Uterus (tissue), 4 donors: ENCODE measurements around the gene MZT2B. TPM values are rescaled to one million over a fixed set of nuclear protein-coding genes. Genes with fewer than 3 reads are reported as not detected.
"Not testable (repeated sequence)": the region's sequence is repeated elsewhere in the genome, so short reads cannot be mapped to it uniquely, and the experiment has no call there.

ENCODE experiments used
- DNase-seq, 2 donors: peaks; one replicate each; pipeline ENCODE4 v3.0.0-alpha.2; 2019 to 2020
- H3K27ac ChIP-seq, 2 donors: fragments of 200-600 bp; sonication (generic); 1 replicate in 1 of 2; 2 replicates in 1 of 2; pipeline ENCODE4 v1.5.1; 2016 to 2018
- H3K27me3 ChIP-seq, 2 donors: fragments of 200-600 bp; sonication (generic); one replicate each; pipeline ENCODE4 v1.5.1; 2018 to 2019; ENCODE audit warnings: control low read depth in 1 of 2
- H3K36me3 ChIP-seq, 2 donors: fragments of 200-600 bp; sonication (generic); one replicate each; pipeline ENCODE4 v1.5.1; 2019; ENCODE audit warnings: control low read depth in 1 of 2
- H3K4me1 ChIP-seq, 2 donors: fragments of 200-600 bp; sonication (generic); one replicate each; pipeline ENCODE4 v1.5.1; 2018 to 2019; ENCODE audit warnings: control low read depth in 1 of 2
- H3K4me3 ChIP-seq, 2 donors: fragments of 200-600 bp; sonication (generic); 1 replicate in 1 of 2; 2 replicates in 1 of 2; pipeline ENCODE4 v1.5.1; 2018 to 2019; ENCODE audit warnings: mild to moderate bottlenecking in 1 of 2
- H3K9me3 ChIP-seq, 2 donors: fragments of 200-600 bp; sonication (generic); one replicate each; pipeline ENCODE4 v1.5.1; 2019; ENCODE audit warnings: control low read depth in 1 of 2
- POLR2A ChIP-seq, 2 donors: fragments of 450-650 bp; IDR thresholded peaks; one replicate each; pipeline ENCODE4 v1.6.1; 2016; ENCODE audit warnings: antibody characterized with exemption in 2 of 2, mild to moderate bottlenecking in 1 of 2, moderate library complexity in 1 of 2
- intact Hi-C: fragments of 100-400 bp; cut with DNase I; formaldehyde crosslinking; loops from one replicate; pipeline ENCODE4 v1.15.1; 2023; ENCODE audit warnings: low total_unique reads
- total RNA-seq, 4 donors: library from RNA; depleted of rRNA in 3 of 4; stranded (reverse); fragments of >200 nt in 3 of 4; gene quantifications; one replicate each; pipeline versions ENCODE4 v1.1.0 to v1.2.4, GENCODE V29; 2014 to 2023
- TF ChIP-seq, protein P1 (sequence below), 4 experiments: fragments of 200-600 bp in 2 of 4; fragments of 450-650 bp in 2 of 4; sonication (generic) in 2 of 4; IDR thresholded peaks; one replicate each; pipeline ENCODE4 v1.5.1; 2016 to 2019; ENCODE audit warnings: antibody characterized with exemption in 4 of 4, mild to moderate bottlenecking in 2 of 4, moderate library complexity in 1 of 4
- donor health status: DM: yes; HTN: yes; CAD: no.

The MZT2B gene
- total RNA-seq, 4 donors from 2014 or later = 67.3 to 790 (median 231) TPM

DNA sequence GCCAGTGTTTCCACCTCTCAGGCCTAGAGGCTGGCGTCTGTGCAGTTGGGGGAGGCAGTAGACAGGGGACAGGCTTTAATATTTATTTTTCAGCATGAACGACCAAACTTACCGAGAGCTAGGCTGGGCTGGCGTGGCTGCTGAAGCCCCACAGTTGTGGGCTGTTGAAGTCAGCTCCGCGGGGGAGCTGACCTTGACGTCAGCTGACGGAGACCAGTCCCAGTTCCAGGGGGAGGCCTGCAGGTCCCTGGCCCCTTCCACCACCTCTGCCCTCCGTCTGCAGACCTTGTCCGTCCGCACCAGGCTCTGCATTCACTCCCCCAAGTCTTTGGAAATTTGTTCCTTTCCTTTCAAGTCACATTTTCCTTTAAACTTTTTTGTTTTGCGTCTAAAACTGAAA, 49.6 kb downstream of the MZT2B start:
- intact Hi-C loops = no loop called here
- peak in 1 of 2 donors; percentile 40 for DNase-seq
- TF ChIP-seq POLR2A (IDR thresholded peaks at IDR 0.05) = no peak
- TF ChIP-seq, protein P1, sequence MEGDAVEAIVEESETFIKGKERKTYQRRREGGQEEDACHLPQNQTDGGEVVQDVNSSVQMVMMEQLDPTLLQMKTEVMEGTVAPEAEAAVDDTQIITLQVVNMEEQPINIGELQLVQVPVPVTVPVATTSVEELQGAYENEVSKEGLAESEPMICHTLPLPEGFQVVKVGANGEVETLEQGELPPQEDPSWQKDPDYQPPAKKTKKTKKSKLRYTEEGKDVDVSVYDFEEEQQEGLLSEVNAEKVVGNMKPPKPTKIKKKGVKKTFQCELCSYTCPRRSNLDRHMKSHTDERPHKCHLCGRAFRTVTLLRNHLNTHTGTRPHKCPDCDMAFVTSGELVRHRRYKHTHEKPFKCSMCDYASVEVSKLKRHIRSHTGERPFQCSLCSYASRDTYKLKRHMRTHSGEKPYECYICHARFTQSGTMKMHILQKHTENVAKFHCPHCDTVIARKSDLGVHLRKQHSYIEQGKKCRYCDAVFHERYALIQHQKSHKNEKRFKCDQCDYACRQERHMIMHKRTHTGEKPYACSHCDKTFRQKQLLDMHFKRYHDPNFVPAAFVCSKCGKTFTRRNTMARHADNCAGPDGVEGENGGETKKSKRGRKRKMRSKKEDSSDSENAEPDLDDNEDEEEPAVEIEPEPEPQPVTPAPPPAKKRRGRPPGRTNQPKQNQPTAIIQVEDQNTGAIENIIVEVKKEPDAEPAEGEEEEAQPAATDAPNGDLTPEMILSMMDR (IDR thresholded peaks at IDR 0.05) = no peak
- Histone ChIP-seq H3K27ac (peak overlapping the region in 1 of 2 donors; percentile 52), H3K4me1 (no peaks in the 10 kb centered on the region), H3K27me3 (no peaks in the 10 kb centered on the region), H3K9me3 (no peaks in the 10 kb centered on the region), H3K4me3 (no peak overlapping the region), H3K36me3 (no peaks in the 10 kb centered on the region)

DNA sequence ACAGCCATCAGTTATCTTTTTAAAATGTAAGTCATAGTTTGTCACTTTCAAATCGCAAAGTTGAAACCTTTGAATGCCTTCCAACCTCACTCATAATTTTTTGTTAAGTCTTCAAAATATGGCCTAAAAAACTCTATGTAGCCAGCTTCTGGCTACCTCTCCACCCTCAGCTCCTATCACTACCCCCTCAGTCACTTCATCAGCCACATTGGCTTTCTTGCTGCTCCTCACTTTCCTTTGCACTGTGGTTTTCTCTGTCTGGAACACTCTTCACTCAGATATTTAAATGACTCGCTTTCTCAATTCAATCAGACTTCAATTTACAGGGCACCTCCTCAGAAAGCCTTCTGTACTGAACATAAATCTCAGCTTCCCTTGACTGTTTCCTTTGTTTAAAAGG, 51.0 kb downstream of the MZT2B start:
- H3K27me3 ChIP-seq, H3K9me3 ChIP-seq, H3K27ac ChIP-seq, H3K4me3 ChIP-seq, H3K4me1 ChIP-seq, intact Hi-C loops, DNase-seq, H3K36me3 ChIP-seq: not testable (repeated sequence)

DNA sequence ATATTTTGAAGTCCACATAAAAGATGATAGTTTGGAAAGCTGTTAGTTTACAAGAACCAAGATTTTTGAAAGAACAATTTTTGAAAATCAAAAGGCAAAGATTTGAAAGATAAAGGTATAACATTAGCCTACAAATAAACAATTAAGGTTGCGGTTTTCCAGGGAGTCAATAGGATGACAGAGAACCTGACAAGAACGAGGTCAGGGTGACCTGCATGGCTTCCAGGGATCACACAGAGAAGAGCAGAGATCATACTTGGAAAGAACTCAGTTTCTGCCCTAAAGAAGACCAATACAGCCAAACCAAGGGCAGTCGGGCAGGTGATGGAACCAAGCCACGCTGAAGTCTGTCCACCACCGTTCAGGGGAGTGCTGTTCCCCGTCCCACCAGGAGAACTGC, 57.5 kb downstream of the MZT2B start:
- H3K4me3 ChIP-seq, H3K4me1 ChIP-seq, H3K36me3 ChIP-seq, H3K27me3 ChIP-seq, intact Hi-C loops, H3K9me3 ChIP-seq: not testable (repeated sequence)
- H3K27ac ChIP-seq = peak overlapping the region; percentile 15 to 47
- peak in 1 of 2 donors; percentile 55 for DNase-seq

Other genes with a start within 250 kb of the MZT2B start
- under 1 TPM in 2 of 4 donors, not detected in 2; 0.21 to 0.41 TPM for gene RAB6C, start 202.6 kb upstream of the MZT2B start, total RNA-seq
- gene POTEF, start 53.0 kb upstream of the MZT2B start, total RNA-seq = under 1 TPM in 2 of 4 donors, not detected in 2; under 0.01 to 0.76 TPM
- gene CCDC74B, start 37.1 kb upstream of the MZT2B start, total RNA-seq = 10 to 100 TPM in 2 of 4 donors, 1 to 10 TPM in 2; 4.6 to 34.7 (median 9.8) TPM
- 10 to 100 TPM; 15.0 to 74.9 (median 35.4) TPM for gene SMPD4, start 660 bp upstream of the MZT2B start, total RNA-seq
- 10 to 100 TPM in 1 of 4 donors, not detected in 3; 12.8 TPM for gene TUBA3E, start 16.2 kb downstream of the MZT2B start, total RNA-seq
- 10 to 100 TPM; 25.1 to 51.8 (median 43.3) TPM for gene IMP4, start 160.6 kb downstream of the MZT2B start, total RNA-seq
- 10 to 100 TPM; 29.6 to 65.6 (median 46.3) TPM for gene PTPN18, start 173.8 kb downstream of the MZT2B start, total RNA-seq